GM21526 (cell line): ENCODE results near the gene MRPS18A.

Experiments
- ATAC-seq: cut with Tn5 transposase; IDR thresholded peaks from one replicate; pipeline ENCODE4 v1.9.1; 2021; ENCODE audit warnings: moderate library complexity; ENCODE audit not compliant: unreplicated experiment, low FRiP score

Gene MRPS18A

DNA sequence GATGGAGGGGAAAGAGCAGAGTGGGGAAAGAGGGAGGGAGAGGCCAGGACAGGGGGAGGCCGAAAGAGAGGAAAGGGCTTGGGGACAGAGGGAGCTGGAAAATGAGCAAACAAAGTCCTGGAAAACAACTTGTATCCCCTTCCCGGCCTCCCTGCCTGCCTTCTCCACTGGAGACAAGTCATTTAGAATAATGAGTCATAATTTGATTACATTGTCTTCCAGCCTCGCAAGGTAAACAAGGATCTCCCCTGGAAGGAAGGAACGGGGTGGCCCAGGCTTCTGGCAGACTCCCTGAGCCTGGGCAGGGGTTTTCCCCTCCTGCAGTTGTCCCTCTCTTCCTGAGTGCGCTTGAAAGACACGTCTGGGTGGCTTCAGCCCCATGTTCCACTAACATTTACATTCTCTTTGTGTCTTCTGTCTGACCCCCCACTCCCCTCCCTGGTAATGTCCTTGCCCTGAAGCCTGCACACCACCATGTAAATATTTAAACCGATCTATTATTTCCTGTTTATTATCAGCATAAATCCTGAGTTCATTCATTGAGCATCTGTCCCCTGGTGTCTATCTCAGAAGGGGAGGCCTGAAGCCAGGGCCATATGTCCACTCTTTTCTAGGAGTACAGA, 12.1 kb upstream of the MRPS18A start:
- no peak for ATAC-seq

DNA sequence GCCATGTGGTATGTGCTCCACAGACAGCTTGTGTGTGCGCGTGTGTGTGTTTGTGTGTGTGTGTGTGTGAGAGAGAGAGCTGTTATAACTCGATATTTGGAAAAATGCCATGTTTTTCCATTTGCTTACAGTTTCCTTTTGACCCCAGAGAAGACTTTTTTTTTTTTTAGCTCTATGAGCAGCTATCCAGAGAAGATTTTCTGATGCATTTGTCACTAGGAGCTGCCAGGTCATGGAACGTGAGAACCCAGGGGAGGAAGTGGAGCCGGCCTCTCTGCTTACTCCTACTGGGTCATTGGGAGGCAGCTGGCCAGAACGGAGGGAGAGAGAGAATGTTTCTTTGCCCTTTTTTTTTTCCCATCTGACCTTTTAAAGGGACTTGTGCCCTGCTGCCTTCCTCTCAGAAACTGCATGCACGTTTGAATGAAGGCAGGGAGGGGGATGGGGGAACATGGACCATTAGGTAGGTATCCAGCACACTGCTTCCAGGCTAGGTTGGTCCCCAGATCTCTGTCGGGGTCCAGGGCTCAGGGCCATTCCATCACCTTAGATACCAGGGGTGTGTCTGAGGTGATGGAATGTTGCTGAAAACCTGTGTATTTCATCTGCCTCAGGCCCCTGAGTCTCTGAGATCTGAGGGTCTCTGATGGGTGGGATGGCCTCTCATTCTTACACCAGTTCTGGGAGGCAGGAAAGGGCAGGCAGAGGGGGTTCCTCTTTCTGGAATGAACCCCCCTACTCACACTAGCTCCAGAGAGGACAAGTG, 11.2 kb upstream of the MRPS18A start:
- no peak for ATAC-seq

DNA sequence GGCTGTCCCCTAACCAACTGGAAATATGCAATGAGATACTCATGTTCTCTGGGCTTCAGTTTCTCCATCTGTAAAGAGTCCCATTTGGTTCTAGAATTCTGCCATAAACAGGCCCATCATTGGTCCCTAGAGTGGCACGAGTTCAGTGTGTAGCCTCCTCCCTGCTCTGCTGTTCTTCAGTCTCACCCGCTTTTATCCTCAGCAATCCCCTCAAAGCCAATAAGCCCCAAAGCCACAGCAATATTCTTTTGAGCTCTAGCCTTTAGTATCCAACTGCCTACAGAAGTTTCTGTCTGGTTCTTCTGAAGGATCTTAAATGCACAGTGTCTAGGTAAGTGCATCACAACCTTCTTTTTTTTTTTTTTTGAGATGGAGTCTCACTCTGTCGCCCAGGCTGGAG, 9.8 kb upstream of the MRPS18A start:
- no peak for ATAC-seq

DNA sequence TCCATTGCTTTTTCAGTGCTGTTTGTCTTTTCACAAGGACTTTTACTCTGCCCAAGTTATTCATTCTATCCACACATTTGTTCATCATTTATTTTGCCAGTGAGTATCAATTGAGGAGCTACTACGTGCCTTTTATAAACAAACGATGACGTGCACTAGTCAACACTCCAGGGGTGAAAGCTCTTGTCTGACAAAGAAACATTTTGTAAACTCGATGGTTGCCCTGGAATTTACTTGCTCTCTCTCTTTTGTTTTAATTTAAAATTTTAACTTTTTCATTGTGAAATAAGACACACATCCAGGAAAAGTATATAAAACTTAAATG, 8.3 kb upstream of the MRPS18A start:
- ATAC-seq: no peak

DNA sequence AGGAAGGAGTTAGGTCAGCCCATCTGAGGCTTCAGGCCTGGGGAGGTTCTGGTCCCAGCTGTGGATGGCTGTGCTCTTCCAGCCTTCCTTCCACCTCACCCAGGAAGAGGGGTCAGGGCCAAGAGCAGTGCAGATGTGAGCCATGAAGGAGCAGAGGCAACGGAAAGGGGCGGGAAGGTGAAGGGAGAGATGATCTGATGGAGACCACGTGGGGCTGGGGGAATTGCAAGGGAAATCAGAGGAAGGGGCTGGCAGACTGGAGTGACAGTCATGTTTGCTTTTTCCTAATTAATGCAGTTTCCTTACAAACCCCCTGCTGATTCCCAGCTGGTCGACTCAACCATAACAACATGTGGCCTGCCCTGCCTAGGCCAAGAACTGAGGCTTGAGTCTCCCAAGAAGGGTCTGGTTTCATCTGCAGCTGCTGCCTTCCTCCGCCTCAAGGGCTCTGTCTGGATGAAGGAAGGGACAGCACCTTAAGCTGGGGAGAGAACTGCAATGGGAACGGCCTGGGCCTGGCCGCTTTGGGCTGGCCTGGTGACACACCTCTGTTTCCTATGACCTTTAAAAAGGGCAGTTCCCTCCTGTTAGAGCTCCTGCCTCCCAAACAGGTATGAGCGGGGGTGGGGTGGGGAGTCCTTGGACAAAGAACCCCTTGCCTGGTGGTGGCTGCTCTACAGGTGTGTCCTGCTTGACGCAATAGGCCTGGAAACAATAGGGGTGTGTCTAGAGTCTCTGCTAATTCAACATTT, 7.8 kb upstream of the MRPS18A start:
- ATAC-seq: no peak

DNA sequence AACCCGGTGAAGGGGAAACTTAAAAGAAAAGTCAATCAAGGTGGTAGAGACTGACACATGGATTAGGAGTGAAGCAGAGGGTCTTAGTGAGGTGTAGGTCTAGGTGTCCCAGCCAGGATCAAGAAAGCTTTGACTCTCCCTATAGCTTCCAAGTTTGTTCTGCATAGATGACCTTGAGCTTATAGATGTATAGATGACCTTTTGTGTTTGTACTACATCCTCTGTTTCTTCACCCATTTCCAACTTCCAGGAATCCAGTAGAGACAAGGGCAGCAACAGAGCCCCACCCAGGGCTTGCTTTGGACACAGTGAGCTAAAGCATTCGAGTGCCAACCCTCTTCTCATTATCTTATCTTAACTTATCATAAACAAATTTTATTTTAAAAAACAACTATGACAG, 1.8 kb upstream of the MRPS18A start:
- no peak for ATAC-seq

DNA sequence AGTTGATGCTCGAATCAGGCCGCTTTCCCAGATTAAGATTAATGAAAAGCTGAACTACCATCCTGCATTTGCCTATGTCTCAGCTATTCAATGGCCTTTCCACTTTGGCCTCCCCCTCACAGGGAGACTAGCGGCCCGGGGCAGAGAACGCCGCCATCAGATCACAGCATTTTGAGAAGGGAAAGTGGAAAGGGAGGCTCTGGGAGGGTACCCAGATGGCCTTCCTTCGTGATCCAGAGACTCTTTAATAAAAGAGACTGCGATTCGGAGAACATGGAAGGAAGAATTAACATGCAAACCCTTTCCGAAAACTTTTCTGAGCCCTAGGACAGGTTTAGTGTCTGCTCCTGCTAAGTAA, 533 bp downstream of the MRPS18A start:
- no peak for ATAC-seq

DNA sequence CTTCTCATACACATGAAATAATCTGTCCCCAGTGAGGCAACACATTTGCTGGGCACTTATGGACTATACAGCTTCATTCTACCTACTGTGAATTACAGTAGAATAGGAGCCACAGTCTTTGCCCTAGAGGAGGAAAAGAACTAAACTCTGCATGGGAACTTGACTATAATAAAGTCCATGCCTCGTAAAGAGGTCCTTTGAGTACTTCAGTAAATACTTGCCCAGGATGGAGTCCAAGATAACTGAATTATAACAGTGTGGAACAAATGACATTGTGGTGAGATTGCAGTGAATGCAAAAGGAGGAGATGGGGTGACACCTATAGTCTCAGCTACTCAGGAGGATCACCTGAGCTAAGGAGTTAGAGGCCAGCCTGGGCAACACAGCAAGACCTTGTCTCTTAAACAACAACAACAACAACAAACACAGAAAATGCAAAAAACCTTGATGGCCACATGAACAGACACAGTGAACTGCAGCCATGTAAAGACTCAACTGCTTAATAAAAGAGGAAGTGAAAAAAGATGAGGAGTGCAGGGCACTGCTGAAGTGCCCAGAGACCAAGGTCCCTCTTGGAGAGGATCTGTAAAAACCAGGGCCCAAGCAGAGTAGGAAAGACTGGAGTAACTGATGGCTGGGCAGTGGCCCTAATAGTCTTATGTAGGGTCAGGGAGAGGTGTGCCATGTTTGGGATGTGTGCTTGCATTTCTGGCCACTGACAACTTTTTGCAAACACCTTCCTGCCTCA, 3.7 kb downstream of the MRPS18A start:
- ATAC-seq: no peak

DNA sequence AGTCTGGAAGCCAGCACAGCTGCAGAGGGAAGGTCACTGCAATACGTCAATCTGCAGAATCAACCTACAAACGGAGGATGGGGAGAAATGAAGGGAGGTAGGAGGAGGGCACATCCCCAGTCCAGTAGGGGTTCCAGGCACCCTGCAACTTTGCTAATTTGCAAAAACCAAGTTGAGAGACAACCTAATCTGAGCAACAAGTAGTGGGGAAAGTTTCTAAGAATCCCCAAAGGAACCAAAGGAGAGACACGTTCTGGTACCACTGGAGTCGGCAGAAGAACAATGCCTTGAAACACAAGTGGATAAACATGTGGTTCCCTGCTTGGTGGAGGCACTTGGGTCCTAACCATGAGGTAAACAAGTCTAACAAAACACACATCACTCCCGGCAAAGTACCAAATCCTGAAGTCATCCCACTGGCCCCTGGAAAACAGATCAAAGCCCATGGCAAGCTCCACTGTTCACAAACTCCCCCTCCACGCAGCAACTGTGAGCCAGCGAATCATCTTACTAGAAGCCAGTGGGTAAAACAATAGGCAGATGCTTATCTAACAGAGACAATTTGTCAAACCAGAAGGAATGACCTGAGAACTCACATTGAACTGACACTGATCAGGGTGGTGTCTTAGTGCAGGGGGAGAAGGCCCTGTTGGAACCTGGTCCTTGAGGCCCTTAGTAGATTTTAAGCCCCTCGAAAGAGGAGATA, 4.7 kb downstream of the MRPS18A start:
- no peak for ATAC-seq

DNA sequence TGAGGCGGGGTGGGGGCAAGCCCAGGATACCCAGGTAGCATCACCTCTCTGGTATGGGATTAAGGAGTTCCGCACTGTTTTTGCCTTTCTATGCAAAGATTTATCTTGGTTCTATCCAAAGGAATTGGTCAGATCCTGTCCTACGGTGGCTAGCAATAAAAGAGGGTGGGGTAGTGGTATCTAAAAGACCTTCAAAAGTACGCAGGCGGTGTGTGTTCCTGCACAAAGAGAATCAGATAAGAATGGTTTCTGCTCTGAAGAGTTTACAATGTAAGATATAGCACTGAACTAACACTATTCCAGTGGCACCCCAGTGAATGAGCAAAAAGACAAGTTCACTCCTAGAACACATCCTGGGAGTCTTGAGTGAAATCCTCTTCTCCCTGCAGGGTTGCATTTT, 6.3 kb downstream of the MRPS18A start:
- no peak for ATAC-seq

DNA sequence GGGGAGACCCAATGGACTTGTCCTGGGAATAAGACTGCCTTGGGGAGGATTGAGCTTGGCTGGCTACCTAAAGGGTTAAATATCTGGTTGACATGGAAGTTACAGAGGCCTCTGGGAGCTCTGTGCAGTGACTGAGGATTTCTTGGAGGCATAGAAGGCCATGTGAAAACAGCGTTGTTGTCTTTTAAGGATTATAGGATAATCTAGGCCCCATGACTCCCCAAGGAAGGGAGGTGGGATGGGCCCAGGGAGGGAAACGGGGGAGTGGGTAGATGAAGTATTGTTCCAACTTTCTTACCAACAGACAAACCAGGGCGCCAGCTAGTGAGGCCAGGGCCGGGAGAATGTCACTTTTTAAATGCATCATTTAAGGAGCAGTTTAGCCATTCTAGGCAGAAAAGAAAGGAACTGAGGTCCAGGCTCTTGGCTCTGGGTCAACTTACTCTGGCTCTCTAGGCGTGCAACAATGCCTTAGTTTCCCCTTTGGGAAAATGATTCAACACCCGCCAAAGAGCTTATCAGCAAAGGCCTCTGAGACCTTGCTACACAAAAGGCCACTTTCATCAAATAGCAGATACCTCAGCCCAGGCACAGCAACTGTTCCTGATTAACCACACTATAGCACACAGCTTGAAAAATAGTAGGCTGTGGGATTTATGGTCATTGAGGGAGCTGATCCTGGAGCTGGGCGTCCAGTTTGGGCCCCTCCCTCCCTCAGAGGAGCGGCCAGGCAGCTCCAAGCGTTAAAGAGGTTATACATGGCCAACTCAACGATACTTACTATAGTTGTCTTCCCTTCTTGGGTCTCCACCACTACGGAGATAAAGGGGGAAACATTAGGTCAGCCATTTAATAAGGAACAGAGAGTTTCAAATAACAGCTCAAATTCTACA, 7.0 kb downstream of the MRPS18A start:
- ATAC-seq: no peak

DNA sequence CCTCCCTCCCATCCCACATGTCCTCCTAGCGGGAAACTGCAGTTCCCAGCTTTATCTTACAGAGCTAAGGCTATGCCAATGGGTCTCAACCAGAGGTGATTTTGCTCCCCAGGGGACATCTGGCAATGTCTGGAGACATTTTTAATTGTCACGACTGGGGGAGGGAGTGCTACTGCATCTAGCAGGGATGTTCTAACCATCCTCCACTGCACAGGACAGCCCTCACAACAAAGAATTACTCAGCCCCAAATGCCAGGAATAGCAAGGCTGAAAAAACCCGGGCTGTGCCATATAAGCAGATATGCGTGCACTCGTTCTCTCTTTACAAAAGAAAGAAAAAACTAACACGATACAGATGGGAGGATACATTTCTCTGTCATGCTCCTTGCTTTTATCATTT, 8.5 kb downstream of the MRPS18A start:
- no peak for ATAC-seq

DNA sequence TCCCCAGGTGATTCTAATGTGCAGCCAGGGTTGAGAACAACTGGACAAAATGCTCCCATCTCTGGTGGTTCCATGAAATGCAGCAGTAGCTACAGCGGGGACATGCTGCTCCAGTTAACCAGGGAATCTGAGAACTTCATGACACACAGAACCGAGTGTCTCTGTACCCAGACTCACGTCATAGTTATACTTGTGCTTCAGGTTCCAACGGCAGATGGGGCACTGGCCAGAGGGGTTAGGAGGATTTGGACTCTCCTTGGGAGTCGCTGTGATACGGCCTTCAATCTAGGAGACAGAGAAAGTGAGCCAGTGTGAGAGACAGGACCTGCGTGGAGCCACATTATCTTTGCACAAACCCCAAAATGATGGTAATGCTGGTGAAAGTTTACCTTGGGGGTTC, 9.2 kb downstream of the MRPS18A start:
- ATAC-seq: no peak

DNA sequence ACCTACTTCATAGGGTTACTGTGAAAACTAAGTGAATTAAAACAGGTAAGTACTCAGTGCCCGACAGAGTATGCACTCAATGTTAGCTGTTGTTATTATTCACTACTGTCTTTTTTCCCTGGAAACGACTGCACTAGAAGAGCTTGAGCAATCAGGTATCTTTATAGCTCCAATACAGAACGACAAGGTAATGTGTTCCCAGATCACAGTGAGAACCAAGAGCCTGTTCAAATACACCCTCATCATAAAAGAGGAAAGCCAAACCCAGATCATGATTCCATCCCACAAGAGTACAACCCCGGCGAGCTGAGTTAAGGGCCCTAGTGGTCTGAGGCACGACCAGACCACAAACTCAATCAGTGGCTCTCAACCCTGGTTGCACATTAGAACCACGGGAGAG, 9.8 kb downstream of the MRPS18A start:
- no peak for ATAC-seq

DNA sequence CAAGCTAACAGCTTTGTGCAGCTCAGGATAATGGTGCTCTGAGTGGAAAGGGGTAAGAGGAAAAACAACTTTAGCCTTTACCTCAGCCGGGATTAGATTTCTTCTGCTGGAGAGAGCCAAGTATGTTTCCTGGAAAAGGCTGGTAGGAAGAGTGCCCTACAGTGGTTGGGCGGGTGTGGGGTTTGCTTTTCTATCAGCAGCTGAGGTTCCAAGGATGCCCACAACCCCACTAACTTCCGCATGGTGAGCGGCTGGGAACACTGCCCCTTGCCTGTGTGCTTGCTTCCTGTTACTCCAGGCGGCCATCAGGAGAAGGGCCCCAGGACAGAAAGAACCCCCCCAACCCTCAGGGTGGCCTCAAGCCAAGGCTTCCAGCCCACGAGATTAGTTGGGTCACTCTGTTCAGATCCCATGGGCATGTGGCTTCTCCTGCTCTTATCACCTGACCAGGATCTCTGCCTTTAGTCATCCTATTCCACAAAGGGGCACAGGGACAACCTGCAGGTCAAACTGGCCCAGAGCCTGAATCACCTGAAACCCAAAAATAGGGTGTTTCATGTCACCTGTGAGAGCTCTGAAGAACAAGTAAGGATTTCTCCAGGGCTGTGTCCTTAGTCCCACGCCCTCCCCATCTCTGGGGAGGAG, 10.5 kb downstream of the MRPS18A start:
- ATAC-seq: no peak

DNA sequence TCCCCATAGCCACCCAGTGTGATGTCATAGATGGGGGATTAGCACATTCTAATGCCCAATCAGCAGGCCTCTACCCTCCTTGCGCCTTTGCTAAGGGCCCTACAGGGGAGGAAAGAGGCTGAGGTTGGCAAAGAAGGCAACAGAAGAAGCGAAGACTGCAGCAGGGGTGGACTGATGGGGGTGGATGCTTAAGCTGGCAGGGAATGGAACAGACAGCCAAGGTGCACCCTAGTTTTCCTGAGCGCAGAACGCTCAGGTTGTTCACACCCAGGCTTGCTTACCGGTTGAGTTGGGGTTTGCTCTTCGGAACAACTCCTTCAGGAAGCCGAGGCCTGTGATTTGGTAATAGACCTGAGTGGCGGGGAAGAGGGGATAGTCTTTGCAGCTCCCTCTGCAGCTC, 12.7 kb downstream of the MRPS18A start:
- no peak for ATAC-seq

DNA sequence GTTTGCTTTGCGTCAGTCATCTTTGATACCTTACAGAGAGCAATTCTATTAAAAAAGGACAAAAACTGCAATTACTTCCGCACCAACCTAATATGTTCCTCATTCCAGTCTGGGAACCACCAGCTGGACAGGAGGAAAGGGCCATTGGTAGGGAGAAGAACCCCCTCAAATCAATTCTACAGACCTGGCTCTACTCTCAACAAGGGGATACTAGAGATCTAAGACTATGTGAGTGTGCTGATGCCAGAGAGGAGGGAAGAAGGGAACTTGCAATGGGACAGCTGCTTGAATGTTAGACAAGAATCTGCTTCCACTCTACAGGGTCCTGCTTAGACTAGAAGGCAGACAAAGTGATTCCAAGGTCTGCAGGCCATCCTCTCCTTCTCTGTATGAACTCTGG, 13.3 kb downstream of the MRPS18A start:
- ATAC-seq: no peak

DNA sequence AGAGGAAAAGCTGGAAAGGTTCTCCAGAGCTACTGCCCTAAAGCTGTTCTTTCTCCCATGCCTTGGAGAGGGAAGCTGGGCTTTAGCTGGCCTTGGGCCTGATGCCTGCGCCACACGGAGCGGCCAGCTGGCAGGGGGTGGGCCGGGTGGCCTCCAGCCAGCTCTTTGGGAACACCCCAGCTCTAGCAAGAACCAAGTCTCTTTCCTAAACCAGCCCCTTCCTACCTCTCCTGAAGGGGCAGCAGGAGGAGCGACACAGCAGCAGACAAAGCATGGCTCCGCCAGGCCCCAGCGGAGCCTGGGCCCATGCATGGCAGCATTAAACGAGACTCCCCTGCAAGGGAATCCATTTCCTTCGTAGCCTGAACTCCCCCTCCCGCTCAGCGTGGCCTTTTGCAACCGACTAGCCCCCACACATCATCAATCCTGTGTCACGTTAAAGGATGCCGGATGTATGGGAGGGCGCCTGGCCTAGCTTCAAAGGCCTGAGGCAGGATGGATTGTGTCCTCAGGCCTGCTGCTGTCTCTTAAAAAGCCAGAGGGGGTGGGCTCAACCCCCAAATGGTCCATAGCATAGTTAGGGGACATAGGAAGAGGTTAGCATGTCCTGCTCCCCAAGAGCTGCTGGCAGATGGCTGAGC, 14.0 kb downstream of the MRPS18A start:
- ATAC-seq: no peak
